Caco-2 (cell line): Measurements from ENCODE around the gene THRB. TPM values are rescaled to one million over a fixed set of nuclear protein-coding genes. Genes with fewer than 3 reads are reported as not detected.
"Not testable (repeated sequence)": the region's sequence is repeated elsewhere in the genome, so short reads cannot be mapped to it uniquely, and the experiment has no call there.

ENCODE experiments used
- BruUV-seq: library from RNA; stranded (reverse); fragments of 400-500 nt; replicated peaks from 2 replicates; lab custom pipeline; 2021; lab: Mats Ljungman, UMichigan
- CTCF ChIA-PET: fragments of 300-600 bp; sonication (Branson Sonifier 250); formaldehyde crosslinking; loops from one replicate; lab custom pipeline; 2022; ENCODE audit warnings: antibody characterized with exemption; lab: Charles Lee
- POLR2A ChIA-PET: fragments of 300-600 bp; sonication (Branson Sonifier 250); formaldehyde crosslinking; loops from one replicate; lab custom pipeline; 2022; ENCODE audit warnings: antibody characterized with exemption; lab: Charles Lee
- DNase-seq, 2 experiments: peaks; one replicate each; pipeline versions ENCODE4 v3.0.0 to v3.0.0-alpha.2; 2020 to 2022
- H3K27me3 ChIP-seq: replicated peaks from 2 replicates; pipeline ENCODE4 v1.6.0; 2011; ENCODE audit warnings: low read length; ENCODE audit not compliant: control insufficient read depth, insufficient read depth
- H3K36me3 ChIP-seq: 2 replicates; pipeline ENCODE4 v1.5.1; 2011; ENCODE audit warnings: low read length; ENCODE audit not compliant: control insufficient read depth, insufficient read depth
- H3K4me1 ChIP-seq: fragments of 250-450 bp; sonication (Bioruptor Pico); 2 replicates; pipeline ENCODE4 v1.5.1; 2020; ENCODE audit warnings: mild to moderate bottlenecking
- H3K4me3 ChIP-seq: 2 replicates; pipeline ENCODE4 v1.5.1; 2011; ENCODE audit warnings: low read depth, mild to moderate bottlenecking, control low read depth, low read length
- H3K9me3 ChIP-seq: fragments of 250-450 bp; sonication (Bioruptor Pico); 2 replicates; pipeline ENCODE4 v1.5.1; 2020; ENCODE audit warnings: mild to moderate bottlenecking, moderate library complexity
- H3K27ac Mint-ChIP-seq: one replicate; pipeline ENCODE4 v1.8.0; 2022; ENCODE audit warnings: mixed read lengths; ENCODE audit not compliant: unreplicated experiment
- H3K27me3 Mint-ChIP-seq: one replicate; pipeline ENCODE4 v1.8.0; 2022; ENCODE audit warnings: mixed read lengths; ENCODE audit not compliant: insufficient read depth, unreplicated experiment
- H3K36me3 Mint-ChIP-seq: one replicate; pipeline ENCODE4 v1.8.0; 2022; ENCODE audit warnings: mild to moderate bottlenecking, mixed read lengths; ENCODE audit not compliant: insufficient read depth, unreplicated experiment
- H3K4me1 Mint-ChIP-seq: one replicate; pipeline ENCODE4 v1.8.0; 2022; ENCODE audit warnings: low read depth, mixed read lengths; ENCODE audit not compliant: unreplicated experiment
- H3K4me3 Mint-ChIP-seq: one replicate; pipeline ENCODE4 v1.8.0; 2022; ENCODE audit warnings: mild to moderate bottlenecking, moderate library complexity, mixed read lengths; ENCODE audit not compliant: unreplicated experiment
- H3K9me3 Mint-ChIP-seq: one replicate; pipeline ENCODE4 v1.8.0; 2022; ENCODE audit warnings: mixed read lengths; ENCODE audit not compliant: unreplicated experiment
- CTCF ChIP-seq, 2 experiments: fragments of 200-600 bp in 1 of 2; IDR thresholded peaks; 1 replicate in 1 of 2; 2 replicates in 1 of 2; pipeline versions ENCODE4 v1.5.1 to v1.8.0; 2011 to 2022; ENCODE audit warnings: antibody characterized with exemption in 1 of 2, control low read depth in 1 of 2, inconsistent platforms in 1 of 2, low read depth in 1 of 2, low read length in 1 of 2, mild to moderate bottlenecking in 1 of 2, moderate library complexity in 1 of 2; ENCODE audit not compliant: insufficient read depth in 1 of 2, severe bottlenecking in 1 of 2, unreplicated experiment in 1 of 2
- intact Hi-C: fragments of 100-400 bp; cut with micrococcal nuclease; formaldehyde crosslinking; loops from one replicate; pipeline ENCODE4 v1.10.0; 2022; ENCODE audit not compliant: unreplicated experiment
- total RNA-seq: library from RNA; stranded (reverse); gene quantifications from 2 replicates; pipeline ENCODE4 v1.2.3, GENCODE V29; 2022

Gene THRB
- total RNA-seq, 1 experiment from 2014 or later, result 19.4 TPM

GRCh38 chr3:24400015-24400414, 94.6 kb downstream of the THRB start:
- no peaks in the 10 kb centered on the region for H3K9me3 Mint-ChIP-seq
- DNase-seq, result no peak
- intact Hi-C loops, result no loop called here
- no peak overlapping the region for H3K4me3 ChIP-seq
- H3K4me1 Mint-ChIP-seq, result no peaks in the 10 kb centered on the region
- no peaks in the 10 kb centered on the region for H3K27me3 ChIP-seq
- H3K36me3 Mint-ChIP-seq, result no peaks in the 10 kb centered on the region
- CTCF ChIA-PET, result no interaction called here
- POLR2A ChIA-PET, result no interaction called here
- H3K36me3 ChIP-seq, result no peaks in the 10 kb centered on the region
- no peak overlapping the region for H3K27ac Mint-ChIP-seq
- peaks cover 7% of the 10 kb centered on the region; the same call in 1 of the 2 replicates for H3K4me1 ChIP-seq
- TF ChIP-seq CTCF (IDR thresholded peaks at IDR 0.05; ENCODE audit: insufficient read depth in 1 of 2, low read depth in 1 of 2, low read length in 1 of 2, severe bottlenecking in 1 of 2, unreplicated experiment in 1 of 2), result no peak
- no peak overlapping the region for H3K4me3 Mint-ChIP-seq
- no peaks in the 10 kb centered on the region for H3K27me3 Mint-ChIP-seq
- no TSS peak for BruUV-seq
- H3K9me3 ChIP-seq, result no peaks in the 10 kb centered on the region

GRCh38 chr3:24399614-24400013, 95.0 kb downstream of the THRB start:
- CTCF ChIA-PET, result no interaction called here
- no peaks in the 10 kb centered on the region for H3K36me3 Mint-ChIP-seq
- POLR2A ChIA-PET, result no interaction called here

GRCh38 chr3:24398712-24399111, 95.9 kb downstream of the THRB start:
- H3K27me3 Mint-ChIP-seq, H3K9me3 Mint-ChIP-seq, H3K27me3 ChIP-seq, H3K4me3 ChIP-seq, H3K36me3 Mint-ChIP-seq, H3K36me3 ChIP-seq, H3K4me3 Mint-ChIP-seq, POLR2A ChIA-PET, H3K27ac Mint-ChIP-seq, H3K9me3 ChIP-seq, BruUV-seq, DNase-seq, H3K4me1 Mint-ChIP-seq, H3K4me1 ChIP-seq, CTCF ChIA-PET: not testable (repeated sequence)
- intact Hi-C loops, result loop anchor here (1.0 kb wide), 1 partner anchor 15 kb away; no protein-coding TSS in a partner anchor

More at GRCh38 chr3:24399614-24400013, 95.0 kb downstream of the THRB start:
- Mint-ChIP-seq H3K27ac (no peak overlapping the region), H3K4me3 (no peak overlapping the region), H3K27me3 (no peaks in the 10 kb centered on the region), H3K4me1 (no peaks in the 10 kb centered on the region), H3K9me3 (no peaks in the 10 kb centered on the region)
- no peak for DNase-seq
- intact Hi-C loops, result loop anchor here (1.0 kb wide), 1 partner anchor 14 kb away; no protein-coding TSS in a partner anchor
- H3K36me3 ChIP-seq, result no peaks in the 10 kb centered on the region
- TF ChIP-seq CTCF (IDR thresholded peaks at IDR 0.05; ENCODE audit: insufficient read depth in 1 of 2, low read depth in 1 of 2, low read length in 1 of 2, severe bottlenecking in 1 of 2, unreplicated experiment in 1 of 2), result no peak
- no peak overlapping the region for H3K4me3 ChIP-seq
- H3K27me3 ChIP-seq, result no peaks in the 10 kb centered on the region
- peaks cover 7% of the 10 kb centered on the region; the same call in 1 of the 2 replicates for H3K4me1 ChIP-seq
- no TSS peak for BruUV-seq
- no peaks in the 10 kb centered on the region for H3K9me3 ChIP-seq

GRCh38 chr3:24396338-24396737, 98.3 kb downstream of the THRB start:
- intact Hi-C loops, result no loop called here
- no peak for DNase-seq
- H3K27ac Mint-ChIP-seq, result no peak overlapping the region
- TF ChIP-seq CTCF (IDR thresholded peaks at IDR 0.05; ENCODE audit: insufficient read depth in 1 of 2, low read depth in 1 of 2, low read length in 1 of 2, severe bottlenecking in 1 of 2, unreplicated experiment in 1 of 2), result peak in 1 of 2 experiments; percentile 14
- no peaks in the 10 kb centered on the region for H3K9me3 ChIP-seq
- CTCF ChIA-PET, result no interaction called here
- H3K4me1 Mint-ChIP-seq, result peaks cover 6% of the 10 kb centered on the region
- no peaks in the 10 kb centered on the region for H3K27me3 Mint-ChIP-seq
- POLR2A ChIA-PET, result no interaction called here
- H3K4me1 ChIP-seq, result peaks cover 7% of the 10 kb centered on the region; the same call in 1 of the 2 replicates
- no peak overlapping the region for H3K4me3 ChIP-seq
- no peaks in the 10 kb centered on the region for H3K36me3 Mint-ChIP-seq
- H3K9me3 Mint-ChIP-seq, result no peaks in the 10 kb centered on the region
- H3K36me3 ChIP-seq, result no peaks in the 10 kb centered on the region
- H3K27me3 ChIP-seq, result no peaks in the 10 kb centered on the region
- H3K4me3 Mint-ChIP-seq, result no peak overlapping the region
- BruUV-seq, result no TSS peak
